Type B pancreatic cell (in vitro differentiated cells): ENCODE data around the gene PPP1R12A. TPM values are rescaled to one million over a fixed set of nuclear protein-coding genes. Genes with fewer than 3 reads are reported as not detected.
"Not testable (repeated sequence)": the region's sequence is repeated elsewhere in the genome, so short reads cannot be mapped to it uniquely, and the experiment has no call there.

Source experiments
- DNase-seq: peaks from one replicate; pipeline ENCODE4 v3.0.0; 2021; ENCODE audit warnings: mixed read lengths; ENCODE audit not compliant: unreplicated experiment; ENCODE audit errors: extremely low spot score
- H3K27ac Mint-ChIP-seq: 2 replicates; pipeline ENCODE4 v1.8.0; 2021; ENCODE audit warnings: mild to moderate bottlenecking, mixed read lengths
- H3K27me3 Mint-ChIP-seq: 2 replicates; pipeline ENCODE4 v1.8.0; 2021; ENCODE audit warnings: mixed read lengths
- H3K36me3 Mint-ChIP-seq: 2 replicates; pipeline ENCODE4 v1.8.0; 2021; ENCODE audit warnings: mixed read lengths
- H3K4me1 Mint-ChIP-seq: one replicate; pipeline ENCODE4 v1.8.0; 2021; ENCODE audit warnings: mixed read lengths; ENCODE audit not compliant: unreplicated experiment
- H3K4me3 Mint-ChIP-seq: 2 replicates; pipeline ENCODE4 v1.8.0; 2021; ENCODE audit warnings: mild to moderate bottlenecking, mixed read lengths
- H3K9me3 Mint-ChIP-seq: 2 replicates; pipeline ENCODE4 v1.8.0; 2021; ENCODE audit warnings: mixed read lengths
- long read RNA-seq: library from polyadenylated mRNA; unstranded; transcript quantifications from one replicate; pipeline ENCODE4 v2.0.0, GENCODE V29; 2020
- total RNA-seq: library from RNA; stranded (reverse); gene quantifications from 2 replicates; pipeline ENCODE4 v1.2.1, GENCODE V29; 2021; ENCODE audit warnings: low replicate concordance
- TF ChIP-seq, protein P1 (sequence below): fragments of 200-600 bp; sonication (generic); conservative IDR thresholded peaks from 2 replicates; pipeline ENCODE4 v1.5.0; 2021; ENCODE audit warnings: antibody characterized with exemption, mild to moderate bottlenecking

The PPP1R12A gene
- total RNA-seq: 67.0 and 78.2 TPM in 2 replicates
- long read RNA-seq, partial matches to known transcripts: 97 of 117 reads
- long read RNA-seq, other reads (novel, unspliced or antisense): 15 of 117 reads

DNA sequence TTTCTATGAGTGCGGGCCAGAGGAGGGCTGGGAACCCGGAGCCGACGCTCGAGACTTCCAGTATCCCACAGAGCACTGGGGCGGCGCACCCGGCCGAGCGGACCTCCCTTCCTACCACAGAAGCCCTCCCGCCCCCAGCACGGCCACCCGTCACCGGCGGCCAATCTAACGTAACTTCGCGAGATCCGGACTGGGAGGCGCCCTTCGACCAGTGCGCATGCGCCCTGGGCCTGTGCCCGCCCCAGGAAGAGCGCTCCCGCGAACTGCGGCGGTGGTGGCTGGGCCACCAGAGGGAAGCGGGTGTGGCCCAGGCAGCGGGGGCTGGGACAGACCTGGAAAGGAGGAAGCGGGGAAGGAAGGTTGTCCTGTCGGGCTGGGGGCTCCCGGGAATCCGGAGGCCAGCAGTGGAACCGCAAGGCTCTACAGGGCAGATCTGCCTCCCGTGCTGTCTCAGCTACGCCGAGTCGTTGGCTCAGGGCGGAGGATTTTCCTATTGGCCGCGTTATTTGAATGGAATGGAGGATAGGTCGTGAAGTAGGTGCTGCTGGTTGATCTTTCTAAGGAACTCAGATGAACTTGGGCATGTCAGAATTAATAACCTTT, at the start of gene PPP1R12A:
Gene PPP1R12A, minus strand, starts transcription at position 77 of the 603 bp plus-strand sequence. CDS start 166 bp downstream, outside the sequence.
- Mint-ChIP-seq H3K27ac (peak within 1 kb of the TSS; percentile 92), H3K4me1 (peaks cover 27% of the 10 kb centered on the region), H3K4me3 (peak within 1 kb of the TSS; percentile 89), H3K9me3 (no peaks in the 10 kb centered on the region), H3K36me3 (peaks cover 1% of the 10 kb centered on the region), H3K27me3 (no peaks in the 10 kb centered on the region)
- peak; percentile 98 for DNase-seq
- TF ChIP-seq, protein P1, sequence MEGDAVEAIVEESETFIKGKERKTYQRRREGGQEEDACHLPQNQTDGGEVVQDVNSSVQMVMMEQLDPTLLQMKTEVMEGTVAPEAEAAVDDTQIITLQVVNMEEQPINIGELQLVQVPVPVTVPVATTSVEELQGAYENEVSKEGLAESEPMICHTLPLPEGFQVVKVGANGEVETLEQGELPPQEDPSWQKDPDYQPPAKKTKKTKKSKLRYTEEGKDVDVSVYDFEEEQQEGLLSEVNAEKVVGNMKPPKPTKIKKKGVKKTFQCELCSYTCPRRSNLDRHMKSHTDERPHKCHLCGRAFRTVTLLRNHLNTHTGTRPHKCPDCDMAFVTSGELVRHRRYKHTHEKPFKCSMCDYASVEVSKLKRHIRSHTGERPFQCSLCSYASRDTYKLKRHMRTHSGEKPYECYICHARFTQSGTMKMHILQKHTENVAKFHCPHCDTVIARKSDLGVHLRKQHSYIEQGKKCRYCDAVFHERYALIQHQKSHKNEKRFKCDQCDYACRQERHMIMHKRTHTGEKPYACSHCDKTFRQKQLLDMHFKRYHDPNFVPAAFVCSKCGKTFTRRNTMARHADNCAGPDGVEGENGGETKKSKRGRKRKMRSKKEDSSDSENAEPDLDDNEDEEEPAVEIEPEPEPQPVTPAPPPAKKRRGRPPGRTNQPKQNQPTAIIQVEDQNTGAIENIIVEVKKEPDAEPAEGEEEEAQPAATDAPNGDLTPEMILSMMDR: peak; percentile 33

DNA sequence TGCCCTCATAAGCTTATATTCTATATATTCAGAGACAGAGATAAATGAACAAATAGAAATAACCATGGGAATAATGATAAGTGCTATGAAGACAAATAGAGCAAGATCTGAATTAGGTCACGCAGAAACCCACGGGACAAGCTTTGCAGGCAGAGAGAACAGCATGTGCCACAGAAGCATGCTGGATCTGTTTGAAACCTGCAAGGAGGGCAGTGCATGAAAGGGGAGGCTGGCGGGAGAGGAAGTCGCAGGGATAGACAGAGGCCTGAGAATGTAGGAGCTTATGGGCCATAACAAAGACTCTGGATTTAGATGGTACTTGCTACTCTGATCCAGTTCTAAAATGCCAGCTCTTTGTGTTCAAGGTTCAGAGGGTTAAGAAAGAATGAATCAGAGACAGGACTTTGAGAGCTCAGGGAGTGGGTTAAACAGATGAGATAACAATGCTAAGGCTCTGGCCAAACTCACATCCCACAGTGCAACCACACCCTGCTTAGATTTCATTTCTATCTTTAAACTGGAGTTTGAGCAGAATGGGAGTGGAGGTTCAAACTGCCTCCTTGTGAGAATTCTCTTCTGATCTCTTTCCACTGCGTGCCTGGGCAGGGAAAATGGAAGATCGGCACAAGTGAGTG, 49.2 kb upstream of the PPP1R12A start:
- Mint-ChIP-seq H3K36me3 (no peaks in the 10 kb centered on the region), H3K27me3 (peaks cover 5% of the 10 kb centered on the region), H3K4me3 (no peak overlapping the region), H3K9me3 (no peaks in the 10 kb centered on the region), H3K4me1 (peaks cover 6% of the 10 kb centered on the region), H3K27ac (no peak overlapping the region)
- no peak for DNase-seq
- TF ChIP-seq, protein P1: no peak

DNA sequence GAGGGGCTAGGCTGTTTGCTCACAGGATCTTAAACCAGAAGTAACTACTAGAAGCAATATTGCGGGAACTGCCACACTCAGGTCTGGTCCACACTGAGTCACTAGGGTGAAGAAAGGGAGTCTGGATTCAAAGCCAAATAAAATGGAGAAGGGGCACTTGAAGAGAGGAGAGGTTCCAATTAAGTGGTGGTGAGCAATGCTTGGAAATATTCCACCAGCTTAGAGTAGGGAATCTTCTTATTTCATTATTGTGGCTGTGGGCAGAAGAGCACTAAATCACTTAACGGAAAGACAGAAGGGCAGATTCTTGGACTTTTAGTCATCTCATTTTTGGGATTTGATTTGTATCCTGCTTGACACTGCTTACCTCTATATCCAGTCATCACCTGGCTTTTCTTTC, 48.6 kb upstream of the PPP1R12A start:
- Mint-ChIP-seq H3K27me3 (peaks cover 5% of the 10 kb centered on the region), H3K27ac (no peak overlapping the region), H3K9me3 (no peaks in the 10 kb centered on the region), H3K4me3 (no peak overlapping the region), H3K4me1 (peaks cover 6% of the 10 kb centered on the region), H3K36me3 (no peaks in the 10 kb centered on the region)
- DNase-seq: no peak
- TF ChIP-seq, protein P1: no peak

DNA sequence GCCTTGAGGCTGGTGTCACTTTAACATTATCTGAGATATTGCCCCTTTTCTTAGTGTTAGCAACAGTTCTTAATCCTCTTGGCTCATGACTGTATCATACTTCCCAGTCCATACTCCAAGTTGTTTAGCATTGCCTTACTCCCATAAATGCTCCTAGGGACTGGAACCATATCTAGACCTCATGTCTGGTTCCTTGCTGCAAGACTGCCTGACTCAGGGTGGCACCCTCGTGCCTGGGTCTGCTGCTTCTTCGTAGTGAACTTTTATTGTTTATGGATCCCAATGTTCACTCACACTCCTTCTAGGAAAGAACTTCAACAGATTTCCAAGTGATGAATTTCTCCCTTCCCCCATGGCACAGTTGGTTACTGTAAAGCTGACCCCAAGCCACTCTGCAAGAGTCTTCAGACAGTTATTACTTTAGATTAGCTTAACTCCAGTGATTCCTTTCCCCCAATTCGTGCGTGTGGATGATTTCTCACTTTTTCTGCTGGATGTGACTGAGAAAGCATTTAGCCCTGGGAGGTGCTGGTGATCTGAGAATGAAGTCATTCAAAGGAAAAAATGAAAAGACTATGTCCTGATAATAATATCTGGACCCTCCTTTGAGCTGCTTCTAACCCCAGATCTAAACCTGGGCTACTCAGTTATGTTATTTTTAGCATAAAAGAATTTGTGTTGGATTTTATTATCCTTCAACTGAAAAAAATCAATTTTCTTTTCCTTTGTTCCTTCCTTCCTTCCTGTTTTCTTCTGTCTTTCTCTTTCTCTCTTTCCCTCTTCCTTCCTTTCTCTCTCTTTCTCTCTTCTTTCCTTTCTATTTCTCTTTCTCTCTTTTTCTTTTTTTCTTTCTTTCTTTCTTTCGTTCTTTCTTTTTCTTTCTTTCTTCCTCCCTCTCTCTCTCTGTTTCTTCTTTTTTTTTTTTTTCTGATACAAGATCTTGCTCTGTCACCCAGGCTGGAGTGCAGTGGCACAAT, 47.5 kb upstream of the PPP1R12A start:
- Mint-ChIP-seq H3K27ac (no peak overlapping the region), H3K4me3 (no peak overlapping the region), H3K27me3 (peaks cover 5% of the 10 kb centered on the region), H3K9me3 (no peaks in the 10 kb centered on the region), H3K36me3 (no peaks in the 10 kb centered on the region), H3K4me1 (peaks cover 6% of the 10 kb centered on the region)
- TF ChIP-seq, protein P1: no peak
- no peak for DNase-seq

DNA sequence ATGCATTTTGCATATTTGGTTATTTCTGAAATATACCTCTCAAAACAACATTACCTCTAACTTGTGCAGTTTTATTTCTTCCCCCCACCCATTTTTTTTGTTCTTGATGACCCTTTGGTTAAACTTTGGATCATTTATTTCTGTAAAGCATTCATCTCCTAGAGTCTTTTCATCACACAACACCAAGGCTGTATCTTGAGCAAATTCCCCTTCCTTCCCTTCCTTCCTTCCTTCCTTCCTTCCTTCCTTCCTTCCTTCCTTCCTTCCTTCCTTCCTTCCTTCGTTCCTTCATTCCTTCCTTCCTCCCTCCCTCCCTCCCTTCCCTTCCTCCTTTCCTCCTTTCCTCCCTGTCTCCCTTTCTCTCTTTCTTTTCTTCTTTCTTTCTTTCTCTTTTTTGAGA, 43.8 kb upstream of the PPP1R12A start:
- H3K9me3 Mint-ChIP-seq: no peaks in the 10 kb centered on the region
- H3K36me3 Mint-ChIP-seq: no peaks in the 10 kb centered on the region
- H3K27ac Mint-ChIP-seq: no peak overlapping the region
- H3K4me1 Mint-ChIP-seq: peaks cover 5% of the 10 kb centered on the region
- H3K27me3 Mint-ChIP-seq: peaks cover 5% of the 10 kb centered on the region
- no peak for DNase-seq
- TF ChIP-seq, protein P1: no peak
- H3K4me3 Mint-ChIP-seq: no peak overlapping the region

DNA sequence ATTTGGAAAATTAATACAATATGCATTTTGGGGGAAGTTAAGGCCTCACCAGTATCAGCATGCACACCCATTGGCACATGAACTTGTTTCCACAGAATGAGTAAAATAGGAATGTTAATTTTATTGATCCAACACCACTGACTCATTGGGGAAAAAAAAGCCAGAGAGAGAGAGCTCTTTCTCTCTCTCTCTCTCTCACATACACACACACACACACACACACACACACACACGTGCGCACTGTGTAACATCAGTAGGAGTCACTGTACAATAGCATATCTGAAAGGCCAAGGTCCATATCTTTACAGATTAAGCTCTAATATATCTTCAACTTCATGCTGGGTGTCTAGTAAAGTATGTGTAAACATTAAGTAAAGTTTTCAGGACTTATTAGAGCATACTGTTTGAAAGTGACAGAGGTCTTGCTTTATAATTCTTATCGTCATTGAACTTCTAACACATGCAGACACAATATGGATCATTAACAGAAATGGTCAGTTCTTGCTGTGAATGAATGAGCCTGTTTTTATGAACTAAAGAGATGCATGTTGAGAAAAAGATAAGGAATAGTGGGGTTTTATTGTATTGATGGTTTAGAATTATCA, 43.1 kb upstream of the PPP1R12A start:
- not testable (repeated sequence) for H3K4me3 Mint-ChIP-seq, DNase-seq, H3K4me1 Mint-ChIP-seq, H3K9me3 Mint-ChIP-seq, H3K27me3 Mint-ChIP-seq, H3K36me3 Mint-ChIP-seq, H3K27ac Mint-ChIP-seq
